CD1c-positive myeloid dendritic cell (primary cell): ENCODE results near the gene OR7G1.
"Not testable (repeated sequence)": the region's sequence is repeated elsewhere in the genome, so short reads cannot be mapped to it uniquely, and the experiment has no call there.

Experiments
- DNase-seq: peaks from one replicate; pipeline ENCODE4 v3.0.0-alpha.2; 2016; ENCODE audit errors: extremely low spot score

The OR7G1 gene

DNA sequence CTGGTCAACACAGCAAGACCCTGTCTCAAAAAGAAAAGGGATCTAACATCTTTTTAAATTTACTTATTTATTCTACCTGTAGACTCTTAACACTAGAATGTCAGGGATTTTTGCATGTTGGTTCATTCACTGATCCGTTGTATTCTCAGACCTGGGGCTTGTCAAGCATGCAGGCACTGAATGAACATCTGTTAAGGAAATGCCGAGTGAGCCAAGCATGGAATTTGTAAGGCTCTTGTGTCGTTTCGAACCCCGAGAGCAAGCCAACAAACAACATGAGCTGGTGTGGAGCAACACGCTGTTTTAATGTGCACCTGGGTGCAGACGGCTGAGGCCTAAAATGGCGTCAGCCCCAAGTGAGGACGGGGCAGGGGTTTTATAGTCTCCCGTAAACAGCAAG is 38.7 kb downstream of the OR7G1 start:
- DNase-seq: no peak

DNA sequence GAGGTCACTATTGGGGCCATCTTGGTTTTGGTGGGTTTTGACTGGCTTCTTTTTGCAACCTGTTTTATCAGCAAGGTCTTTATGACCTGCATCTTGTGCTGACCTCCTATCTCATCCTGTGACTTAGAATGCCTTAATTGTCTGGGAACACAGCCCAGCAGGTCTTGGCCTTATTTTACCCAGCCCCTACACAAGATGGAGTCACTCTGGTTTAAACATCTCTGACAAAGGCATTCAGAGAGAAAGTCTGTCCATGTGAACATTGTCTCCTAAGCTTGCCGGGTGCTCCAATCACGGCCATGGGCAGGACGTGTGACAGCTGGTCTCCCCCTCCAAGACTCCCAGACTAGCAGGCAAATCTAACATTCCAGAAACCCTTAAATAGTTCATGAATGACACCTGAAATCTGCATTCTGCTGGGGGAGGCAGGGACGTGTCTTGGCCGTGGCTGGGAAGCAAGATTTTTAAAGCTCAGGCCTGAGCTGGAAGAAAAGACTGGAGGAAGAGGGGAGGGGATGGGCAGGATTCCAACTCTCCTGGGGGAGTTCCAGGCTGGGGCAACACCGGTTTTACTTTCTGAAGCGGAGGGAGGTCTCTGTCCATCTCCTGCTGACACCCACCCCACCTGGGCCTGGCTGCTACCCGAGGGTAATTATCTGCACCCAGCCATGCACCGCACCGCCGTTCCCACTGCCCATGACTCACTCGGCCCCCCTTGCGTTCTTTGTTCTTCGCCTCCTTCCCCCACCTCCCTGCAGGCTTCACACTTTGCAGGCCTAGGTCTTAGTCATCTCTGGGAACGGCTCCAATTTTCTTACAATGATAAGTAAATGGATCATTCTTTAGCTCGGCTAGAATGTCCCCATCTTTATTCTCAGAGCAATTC is 40.3 kb downstream of the OR7G1 start:
- DNase-seq: no peak

DNA sequence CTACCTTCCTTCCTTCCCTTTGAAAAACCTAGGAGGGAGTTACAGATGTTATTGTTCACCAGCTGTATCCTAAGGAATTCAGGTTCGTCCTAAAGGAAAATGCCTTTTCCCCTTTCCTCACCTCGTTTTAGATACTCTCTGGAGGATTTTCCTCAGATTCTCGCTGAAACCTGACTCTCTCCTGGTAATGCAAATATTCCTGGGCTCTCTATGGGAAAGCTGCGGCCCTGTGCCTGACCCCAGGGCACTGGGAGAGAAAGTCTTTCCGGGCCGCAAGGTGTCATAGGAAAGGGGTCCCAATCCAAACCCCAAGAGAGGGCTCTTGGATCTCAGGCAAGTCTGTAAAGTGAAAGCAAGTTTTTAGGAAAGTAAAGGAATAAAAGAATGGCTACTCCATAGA is 41.8 kb downstream of the OR7G1 start:
- DNase-seq: no peak

DNA sequence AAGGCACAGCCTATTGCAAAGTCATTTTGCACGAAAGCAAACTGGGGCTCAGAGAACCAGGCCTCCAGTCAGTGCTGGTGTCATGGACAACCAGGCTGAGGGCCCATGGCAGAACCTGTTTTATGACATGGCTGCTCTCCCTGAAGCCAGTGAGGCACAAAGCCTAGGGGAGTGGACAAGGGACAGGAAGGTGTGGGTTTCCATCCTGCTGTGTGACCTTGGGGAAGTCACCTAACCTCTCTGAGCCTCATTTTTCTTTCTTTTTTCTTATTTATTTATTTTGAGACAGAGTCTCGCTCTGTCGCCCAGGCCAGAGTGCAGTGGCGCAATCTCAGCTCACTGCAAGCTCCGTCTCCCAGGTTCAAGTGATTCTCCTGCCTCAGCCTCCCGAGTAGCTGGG is 43.8 kb downstream of the OR7G1 start:
- not testable (repeated sequence) for DNase-seq

DNA sequence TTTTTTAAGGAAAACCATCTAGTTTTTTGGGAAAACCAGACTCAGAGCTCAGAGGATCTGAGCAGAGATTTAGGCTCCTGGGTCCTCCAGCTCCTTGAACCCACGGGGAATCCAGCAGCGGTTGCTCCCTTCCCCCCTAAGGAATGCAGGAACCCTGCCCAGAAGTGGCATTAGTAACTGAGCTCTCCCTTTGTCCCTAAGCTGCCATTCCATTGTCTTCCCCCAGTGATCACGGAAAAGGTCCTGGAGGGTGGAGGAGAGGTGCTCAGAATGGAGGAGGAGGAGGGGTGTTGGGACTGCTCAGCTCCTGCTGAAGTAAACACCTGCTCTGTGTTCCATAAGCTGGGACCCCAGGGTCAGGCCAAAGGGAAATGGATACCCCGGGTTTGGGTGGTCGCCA is 45.5 kb downstream of the OR7G1 start:
- DNase-seq: no peak

DNA sequence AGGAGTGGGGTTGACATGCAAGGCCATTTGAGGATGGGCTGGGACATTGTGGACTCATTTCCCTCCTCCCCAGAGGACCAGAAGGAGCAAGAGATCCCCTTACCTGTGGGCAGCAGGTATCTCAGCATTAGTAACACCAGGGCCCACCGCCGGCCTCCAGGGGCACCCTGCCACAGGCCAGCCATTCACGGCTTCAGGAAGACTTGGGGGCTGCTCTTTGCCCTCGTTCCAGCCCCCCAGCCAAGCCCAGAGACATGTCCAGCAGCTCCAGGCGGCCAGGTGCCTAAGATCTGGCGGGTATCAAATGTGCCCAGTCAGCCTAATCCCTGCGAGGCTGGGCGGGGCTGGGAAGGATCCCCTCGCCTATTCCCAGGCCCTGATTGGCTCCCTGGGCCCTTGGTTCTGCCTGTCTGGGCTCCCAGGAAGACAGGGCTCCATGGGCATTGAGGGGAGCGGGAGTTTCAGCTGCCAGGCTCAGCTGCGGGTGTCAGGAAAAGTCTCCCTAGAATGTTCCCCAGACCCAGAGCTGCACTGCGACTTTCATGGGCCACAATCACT is 50.0 kb downstream of the OR7G1 start:
- DNase-seq: no peak
